Endothelial cell of umbilical vein (primary cell): ENCODE data around the gene KRTAP20-1. TPM values are rescaled to one million over a fixed set of nuclear protein-coding genes. Genes with fewer than 3 reads are reported as not detected.

Experiments used
- BruUV-seq: library from RNA; stranded (reverse); fragments of 400-500 nt; replicated peaks from 2 replicates; lab custom pipeline; 2021; lab: Mats Ljungman, UMichigan
- CTCF ChIA-PET: fragments of 300-600, 350-600 bp; sonication (Branson Sonifier 250); formaldehyde crosslinking; loops from one replicate; lab custom pipeline; 2021; ENCODE audit warnings: antibody characterized with exemption, inconsistent platforms; lab: Charles Lee
- POLR2A ChIA-PET: fragments of 300-600, 350-600 bp; sonication (Branson Sonifier 250); formaldehyde crosslinking; loops from one replicate; lab custom pipeline; 2021; ENCODE audit warnings: antibody characterized with exemption, inconsistent platforms; lab: Charles Lee
- DNase-seq: peaks from one replicate; pipeline ENCODE4 v3.0.0-alpha.2; 2011; ENCODE audit warnings: low read depth, low spot score
- FAIRE-seq: peaks from 2 replicates; lab custom pipeline; 2011; peaks lifted over from hg19 to GRCh38; lab: Jason Lieb, UNC
- H2AFZ ChIP-seq: 2 replicates; pipeline ENCODE4 v1.6.0; 2012; ENCODE audit warnings: low read depth, low read length, control low read depth, inconsistent platforms
- H3K27ac ChIP-seq: 2 replicates; pipeline ENCODE4 v1.5.1; 2011; ENCODE audit warnings: low read depth, mild to moderate bottlenecking, control low read depth, low read length, moderate library complexity; ENCODE audit not compliant: insufficient read depth
- H3K27me3 ChIP-seq, 2 experiments: 2 replicates each; pipeline versions ENCODE4 v1.6.0 to v1.6.1; 2011; ENCODE audit warnings: low read length in 2 of 2, mixed read lengths in 1 of 2; ENCODE audit not compliant: control insufficient read depth in 2 of 2, insufficient read depth in 2 of 2
- H3K36me3 ChIP-seq, 2 experiments: 2 replicates in 1 of 2; 3 replicates in 1 of 2; pipeline ENCODE4 v1.5.1; 2011; ENCODE audit warnings: low read length in 2 of 2, mild to moderate bottlenecking in 1 of 2, moderate library complexity in 1 of 2; ENCODE audit not compliant: control insufficient read depth in 2 of 2, insufficient read depth in 2 of 2; ENCODE audit errors: extremely low read depth in 1 of 2
- H3K4me1 ChIP-seq: 3 replicates; pipeline ENCODE4 v1.5.1; 2011; ENCODE audit warnings: mild to moderate bottlenecking, low read length; ENCODE audit not compliant: control insufficient read depth, insufficient read depth; ENCODE audit errors: extremely low read depth
- H3K4me2 ChIP-seq: 2 replicates; pipeline ENCODE4 v1.6.1; 2011; ENCODE audit warnings: low read length, control low read depth, mixed read lengths; ENCODE audit not compliant: insufficient read depth
- H3K4me3 ChIP-seq, 3 experiments: fragments of 200-600 bp in 1 of 3; sonication (generic), shearing (Covaris generic) in 1 of 3; replicated peaks in 1 of 3; 2 replicates each; pipeline ENCODE4 v1.5.1; 2011 to 2016; ENCODE audit warnings: control low read depth in 3 of 3, low read length in 3 of 3, mild to moderate bottlenecking in 2 of 3, inconsistent platforms in 1 of 3, low read depth in 1 of 3, moderate library complexity in 1 of 3; ENCODE audit not compliant: insufficient read depth in 1 of 3
- H3K79me2 ChIP-seq: 2 replicates; pipeline ENCODE4 v1.6.0; 2012; ENCODE audit warnings: low read length, inconsistent platforms; ENCODE audit not compliant: control insufficient read depth, insufficient read depth
- H3K9ac ChIP-seq: replicated peaks from 2 replicates; pipeline ENCODE3; 2011; ENCODE audit warnings: low read length, control low read depth; ENCODE audit not compliant: insufficient read depth; ENCODE audit errors: extremely low read depth
- H3K9me1 ChIP-seq: replicated peaks from 3 replicates; pipeline ENCODE4 v1.6.0; 2011; ENCODE audit warnings: mild to moderate bottlenecking, low read length; ENCODE audit not compliant: control insufficient read depth, insufficient read depth; ENCODE audit errors: extremely low read depth
- H3K9me3 ChIP-seq: replicated peaks from 2 replicates; pipeline ENCODE4 v1.5.1; 2012; ENCODE audit warnings: low read length, inconsistent platforms; ENCODE audit not compliant: control insufficient read depth, insufficient read depth
- H4K20me1 ChIP-seq: replicated peaks from 2 replicates; pipeline ENCODE3; 2011; ENCODE audit warnings: mild to moderate bottlenecking, low read length; ENCODE audit not compliant: control insufficient read depth, insufficient read depth; ENCODE audit errors: extremely low read depth
- CTCF ChIP-seq, 2 donors: IDR thresholded peaks; 1 replicate in 1 of 2; 2 replicates in 1 of 2; pipeline ENCODE4 v1.5.1; 2011; ENCODE audit warnings: low read length in 2 of 2, mild to moderate bottlenecking in 2 of 2, moderate library complexity in 2 of 2, control low read depth in 1 of 2, inconsistent platforms in 1 of 2, low read depth in 1 of 2; ENCODE audit not compliant: insufficient read depth in 1 of 2; ENCODE audit errors: extremely low read depth in 1 of 2
- EZH2 ChIP-seq: IDR thresholded peaks from 2 replicates; pipeline ENCODE4 v1.6.1; 2012; ENCODE audit warnings: borderline replicate concordance, low read depth, mild to moderate bottlenecking, moderate library complexity, low read length, inconsistent platforms; ENCODE audit not compliant: severe bottlenecking
- FOS ChIP-seq: IDR thresholded peaks from 2 replicates; pipeline ENCODE4 v1.6.1; 2011; ENCODE audit warnings: mild to moderate bottlenecking, low read length, moderate library complexity, borderline replicate concordance; ENCODE audit not compliant: insufficient read depth
- GATA2 ChIP-seq: IDR thresholded peaks from 2 replicates; pipeline ENCODE4 v1.7.0; 2011; ENCODE audit warnings: low read depth, mild to moderate bottlenecking, moderate library complexity, mixed read lengths, low read length; ENCODE audit not compliant: insufficient read length, insufficient read depth
- JUN ChIP-seq: IDR thresholded peaks from 2 replicates; pipeline ENCODE4 v1.6.1; 2011; ENCODE audit warnings: borderline replicate concordance, low read depth; ENCODE audit not compliant: insufficient read length, insufficient read depth
- MAX ChIP-seq: IDR thresholded peaks from 2 replicates; pipeline ENCODE4 v1.6.1; 2011; ENCODE audit not compliant: insufficient read depth, insufficient read length
- MYC ChIP-seq: IDR thresholded peaks from one replicate; pipeline ENCODE4 v1.6.1; 2011; ENCODE audit warnings: mild to moderate bottlenecking, low read depth, low read length
- POLR2A ChIP-seq: IDR thresholded peaks from 2 replicates; pipeline ENCODE4 v1.6.1; 2012; ENCODE audit warnings: low read depth, mild to moderate bottlenecking, control low read depth, low read length
- POLR2AphosphoS5 ChIP-seq: IDR thresholded peaks from 2 replicates; pipeline ENCODE4 v1.6.1; 2012; ENCODE audit warnings: low read depth, mild to moderate bottlenecking, control low read depth, low read length, moderate library complexity; ENCODE audit not compliant: insufficient read depth
- dilution Hi-C: fragments of 300-500 bp; cut with MboI; formaldehyde crosslinking; loops from one replicate; pipeline ENCODE4 v1.15.0; 2019; ENCODE audit warnings: low sequenced_read_pairs; ENCODE audit not compliant: extremely low pct_ligation_motif_present
- intact Hi-C: fragments of 100-400 bp; cut with micrococcal nuclease; formaldehyde crosslinking; loops from one replicate; pipeline ENCODE4 v1.10.0; 2022
- polyA plus RNA-seq, 4 experiments: library from polyadenylated mRNA; depleted of rRNA in 3 of 4; stranded (reverse) in 3 of 4; unstranded in 1 of 4; fragments of >200 nt; gene quantifications; 2 replicates each; pipeline versions ENCODE4 v1.2.1 to v1.2.3, GENCODE V29; 2011 to 2012; ENCODE audit warnings: missing spikeins in 1 of 4
- total RNA-seq: library from RNA; stranded (reverse); gene quantifications from 2 replicates; pipeline ENCODE4 v1.2.3, GENCODE V29; 2021

Gene KRTAP20-1
- total and polyA plus RNA-seq, 2 donors (not counting 3 experiments of a cell fraction or from before 2014, with no cell fraction given): not detected

GRCh38 chr21:30598802-30599201, 17.4 kb upstream of the KRTAP20-1 start, which contains the start of gene KRTAP6-2:
TSS of gene KRTAP6-2 (minus strand) at chr21:30598902. CDS start at chr21:30598874, 28 bp downstream.
- H3K4me3 ChIP-seq: no peak within 1 kb of the TSS
- no peaks in the 10 kb centered on the region for H3K4me1 ChIP-seq
- no peak for DNase-seq
- no peaks in the 10 kb centered on the region for H3K36me3 ChIP-seq
- POLR2A ChIA-PET: no interaction called here
- H2AFZ ChIP-seq: no peak within 1 kb of the TSS
- dilution Hi-C loops (no loop called here), intact Hi-C loops (no loop called here)
- H3K79me2 ChIP-seq: no peaks in the 10 kb centered on the region
- no peak within 1 kb of the TSS for H3K4me2 ChIP-seq
- H3K9ac ChIP-seq: no peak within 1 kb of the TSS
- FAIRE-seq: no peak
- H3K27ac ChIP-seq: no peak within 1 kb of the TSS
- TF ChIP-seq POLR2AphosphoS5: no peak
- TF ChIP-seq MAX: no peak
- TF ChIP-seq POLR2A: no peak
- TF ChIP-seq GATA2: no peak
- no peak for TF ChIP-seq MYC
- no peak for TF ChIP-seq EZH2
- TF ChIP-seq CTCF (IDR thresholded peaks at IDR 0.05; ENCODE audit: extremely low read depth in 1 of 2, insufficient read depth in 1 of 2, low read depth in 1 of 2, low read length in 2 of 2): no peak
- no peak for TF ChIP-seq FOS
- TF ChIP-seq JUN: no peak
- H3K27me3 ChIP-seq: no peaks in the 10 kb centered on the region
- BruUV-seq: no TSS peak
- CTCF ChIA-PET: no interaction called here
- H3K9me1 ChIP-seq: no peaks in the 10 kb centered on the region
- no peaks in the 10 kb centered on the region for H4K20me1 ChIP-seq
- peaks cover 8% of the 10 kb centered on the region for H3K9me3 ChIP-seq
